Stomach (tissue), 9 donors: ENCODE results near the gene ZNF595. TPM values are rescaled to one million over a fixed set of nuclear protein-coding genes. Genes with fewer than 3 reads are reported as not detected.
"Not testable (repeated sequence)": the region's sequence is repeated elsewhere in the genome, so short reads cannot be mapped to it uniquely, and the experiment has no call there.

Experiments used
- DNase-seq, 2 donors: peaks; one replicate each; pipeline versions ENCODE4 v3.0.0 to v3.0.0-alpha.2; 2013 to 2019
- H3K27ac ChIP-seq, 5 donors: fragments of 200-600 bp in 4 of 5; sonication (generic) in 4 of 5; one replicate each; pipeline ENCODE4 v1.5.1; 2013 to 2019; ENCODE audit warnings: mild to moderate bottlenecking in 1 of 5, moderate library complexity in 1 of 5
- H3K27me3 ChIP-seq, 3 donors: fragments of 200-600 bp; sonication (generic); one replicate each; pipeline ENCODE4 v1.5.1; 2017 to 2019; ENCODE audit warnings: mixed run types in 1 of 3
- H3K36me3 ChIP-seq, 4 donors: fragments of 200-600 bp; sonication (generic); 1 replicate in 3 of 4; 2 replicates in 1 of 4; pipeline ENCODE4 v1.5.1; 2016 to 2019
- H3K4me1 ChIP-seq, 4 donors: fragments of 200-600 bp; sonication (generic); one replicate each; pipeline ENCODE4 v1.5.1; 2016 to 2019
- H3K4me3 ChIP-seq, 4 donors: fragments of 200-600 bp; sonication (generic) in 3 of 4; one replicate each; pipeline ENCODE4 v1.5.1; 2016 to 2019; ENCODE audit warnings: mild to moderate bottlenecking in 1 of 4
- H3K9me3 ChIP-seq, 4 donors: fragments of 200-600 bp; sonication (generic); one replicate each; pipeline ENCODE4 v1.5.1; 2016 to 2019
- EP300 ChIP-seq: sonication (generic); formaldehyde crosslinking; IDR thresholded peaks from one replicate; pipeline ENCODE4 v1.6.1; 2017; ENCODE audit warnings: antibody characterized with exemption
- POLR2A ChIP-seq, 4 donors: fragments of 450-650 bp; IDR thresholded peaks; one replicate each; pipeline ENCODE4 v1.6.1; 2016; ENCODE audit warnings: antibody characterized with exemption in 4 of 4, control low read depth in 2 of 4, mild to moderate bottlenecking in 1 of 4, moderate library complexity in 1 of 4
- POLR2AphosphoS5 ChIP-seq, 3 donors: sonication (generic); formaldehyde crosslinking; IDR thresholded peaks; one replicate each; pipeline ENCODE4 v1.6.1; 2016; ENCODE audit warnings: antibody characterized with exemption in 3 of 3
- WGBS, 5 donors: extraction: QIAGEN DNeasy Blood & Tissue Kit in 3 of 5; methylation state at CpG; one replicate each; pipeline versions ENCODE4 v1.1.5 to v1.1.7; 2013 to 2018; 5-methylcytosine and 5-hydroxymethylcytosine counted together
- intact Hi-C: fragments of 100-400 bp; cut with DNase I; formaldehyde crosslinking; loops from one replicate; pipeline ENCODE4 v1.15.1; 2023; ENCODE audit warnings: low total_unique reads
- polyA plus RNA-seq, 3 donors: library from polyadenylated mRNA; stranded (reverse); fragments of 200-250 nt; gene quantifications; one replicate each; pipeline ENCODE4 v1.2.3, GENCODE V29; 2013
- total RNA-seq, 5 donors: library from RNA; depleted of rRNA; stranded (reverse); fragments of >200 nt; gene quantifications; one replicate each; pipeline versions ENCODE4 v1.1.0 to v1.2.3, GENCODE V29; 2014 to 2016
- TF ChIP-seq, protein P1 (sequence below), 7 experiments: fragments of 450-650 bp in 4 of 7; fragments of 200-600 bp in 3 of 7; sonication (generic) in 3 of 7; IDR thresholded peaks; one replicate each; pipeline ENCODE4 v1.5.1; 2016 to 2019; ENCODE audit warnings: antibody characterized with exemption in 7 of 7, control low read depth in 2 of 7, mild to moderate bottlenecking in 1 of 7
- donor health status: healthy with polysubstance abuse.
- donor health status: Bipolar disorder and iron deficiency.
- donor health status: healthy.

ZNF595 gene
- total and polyA plus RNA-seq, 8 donors = 4.5 to 58.3 (median 9.1) TPM

GRCh38 chr4:114149-114548, 61.0 kb downstream of the ZNF595 start:
- Histone ChIP-seq H3K27ac (no peak overlapping the region), H3K27me3 (peaks cover 0 to 19% (median 7%) of the 10 kb centered on the region in 3 donors), H3K36me3 (no peaks in the 10 kb centered on the region), H3K4me3 (no peak overlapping the region), H3K4me1 (no peaks in the 10 kb centered on the region), H3K9me3 (peaks cover 0 to 49% (median 37%) of the 10 kb centered on the region in 4 donors)
- intact Hi-C loops = no loop called here
- TF ChIP-seq POLR2A (IDR thresholded peaks at IDR 0.05) (no peak), POLR2AphosphoS5 (IDR thresholded peaks at IDR 0.05) (no peak), EP300 (no peak)
- TF ChIP-seq, protein P1, sequence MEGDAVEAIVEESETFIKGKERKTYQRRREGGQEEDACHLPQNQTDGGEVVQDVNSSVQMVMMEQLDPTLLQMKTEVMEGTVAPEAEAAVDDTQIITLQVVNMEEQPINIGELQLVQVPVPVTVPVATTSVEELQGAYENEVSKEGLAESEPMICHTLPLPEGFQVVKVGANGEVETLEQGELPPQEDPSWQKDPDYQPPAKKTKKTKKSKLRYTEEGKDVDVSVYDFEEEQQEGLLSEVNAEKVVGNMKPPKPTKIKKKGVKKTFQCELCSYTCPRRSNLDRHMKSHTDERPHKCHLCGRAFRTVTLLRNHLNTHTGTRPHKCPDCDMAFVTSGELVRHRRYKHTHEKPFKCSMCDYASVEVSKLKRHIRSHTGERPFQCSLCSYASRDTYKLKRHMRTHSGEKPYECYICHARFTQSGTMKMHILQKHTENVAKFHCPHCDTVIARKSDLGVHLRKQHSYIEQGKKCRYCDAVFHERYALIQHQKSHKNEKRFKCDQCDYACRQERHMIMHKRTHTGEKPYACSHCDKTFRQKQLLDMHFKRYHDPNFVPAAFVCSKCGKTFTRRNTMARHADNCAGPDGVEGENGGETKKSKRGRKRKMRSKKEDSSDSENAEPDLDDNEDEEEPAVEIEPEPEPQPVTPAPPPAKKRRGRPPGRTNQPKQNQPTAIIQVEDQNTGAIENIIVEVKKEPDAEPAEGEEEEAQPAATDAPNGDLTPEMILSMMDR (IDR thresholded peaks at IDR 0.05) = no peak
- no peak for DNase-seq

DNA sequence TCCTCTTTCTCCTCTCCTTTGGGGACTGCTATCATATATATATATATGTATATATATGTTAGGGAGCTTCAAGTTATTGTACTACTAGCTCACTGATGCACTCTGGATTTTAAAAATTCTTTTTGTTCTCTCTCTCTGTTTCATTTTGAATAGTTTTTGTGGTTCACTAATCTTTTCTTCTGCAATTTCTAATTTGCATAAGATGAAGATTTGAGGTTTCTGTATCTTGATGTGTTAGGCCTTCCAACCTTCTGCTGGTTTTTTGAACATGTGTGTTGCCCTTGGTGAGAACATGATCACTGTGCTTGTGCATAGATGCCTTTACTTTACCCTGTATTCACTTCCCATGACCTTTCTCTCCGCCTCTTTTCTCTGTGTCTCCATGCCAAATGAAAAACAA, 63.4 kb downstream of the ZNF595 start:
- no peak overlapping the region for H3K4me3 ChIP-seq
- no peak overlapping the region for H3K27ac ChIP-seq
- no peaks in the 10 kb centered on the region for H3K36me3 ChIP-seq
- TF ChIP-seq POLR2AphosphoS5 (IDR thresholded peaks at IDR 0.05) (no peak), POLR2A (IDR thresholded peaks at IDR 0.05) (no peak), EP300 (no peak)
- TF ChIP-seq, protein P1 (IDR thresholded peaks at IDR 0.05) = no peak
- H3K27me3 ChIP-seq = peaks cover 0 to 6% (median 0%) of the 10 kb centered on the region in 3 donors
- intact Hi-C loops = no loop called here
- no peak for DNase-seq
- no peaks in the 10 kb centered on the region for H3K4me1 ChIP-seq
- 86 to 96% (median 92%) methylated on average over 1 of the region's 1 CpG for WGBS, 5 donors
- H3K9me3 ChIP-seq = peaks cover 0 to 44% (median 27%) of the 10 kb centered on the region in 4 donors

GRCh38 chr4:120616-121015, 67.5 kb downstream of the ZNF595 start:
- H3K27me3 ChIP-seq = no peaks in the 10 kb centered on the region
- peaks cover 0 to 47% (median 17%) of the 10 kb centered on the region in 4 donors for H3K9me3 ChIP-seq
- TF ChIP-seq POLR2AphosphoS5 (IDR thresholded peaks at IDR 0.05) = no peak
- TF ChIP-seq POLR2A (IDR thresholded peaks at IDR 0.05) = no peak
- TF ChIP-seq EP300 = no peak
- TF ChIP-seq, protein P1 (IDR thresholded peaks at IDR 0.05) = no peak
- H3K36me3 ChIP-seq = no peaks in the 10 kb centered on the region
- no peak overlapping the region for H3K4me3 ChIP-seq
- H3K27ac ChIP-seq = no peak overlapping the region
- peaks cover 1 to 9% (median 5%) of the 10 kb centered on the region in 4 donors for H3K4me1 ChIP-seq
- intact Hi-C loops = no loop called here
- DNase-seq = no peak
- whole genome bisulfite sequencing, 5 donors = 70 to 80% (median 75%) methylated on average over 5 of the region's 5 CpGs

DNA sequence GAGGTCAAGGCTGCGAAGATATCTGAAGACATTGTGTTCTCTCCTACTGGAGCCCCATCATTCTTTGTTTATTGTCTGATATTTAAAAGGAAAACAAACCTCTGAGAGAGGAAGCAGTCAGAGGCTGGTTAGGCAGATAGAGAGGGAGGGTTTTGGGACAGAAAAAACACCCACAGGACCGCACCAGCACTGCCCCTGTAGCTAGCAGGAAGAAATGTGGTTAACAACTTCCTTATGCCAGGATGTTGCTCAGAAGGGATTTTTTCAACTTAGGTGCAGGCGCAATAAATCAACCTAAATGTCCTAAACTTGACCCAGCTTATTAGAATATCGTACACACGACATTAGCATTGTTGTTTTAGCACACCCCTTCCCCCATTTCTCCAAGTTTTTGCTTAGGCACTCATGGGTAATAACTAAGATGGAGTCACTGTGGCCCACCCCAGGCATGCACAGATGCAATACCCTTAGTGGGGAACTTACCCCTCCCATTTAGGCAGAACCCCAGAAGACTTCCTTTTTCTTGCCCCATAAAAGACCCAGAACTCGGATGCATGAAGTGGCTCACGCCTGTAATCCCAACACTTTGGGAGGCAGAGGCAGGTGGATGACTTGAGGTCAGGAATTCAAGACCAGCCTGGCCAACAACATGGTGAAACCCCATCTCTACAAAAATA, 68.4 kb downstream of the ZNF595 start:
- Histone ChIP-seq H3K9me3 (peaks cover 0 to 45% (median 18%) of the 10 kb centered on the region in 4 donors), H3K36me3 (peaks cover 0 to 3% (median 1%) of the 10 kb centered on the region in 4 donors), H3K4me3 (no peak overlapping the region), H3K27me3 (no peaks in the 10 kb centered on the region), H3K4me1 (peaks cover 6 to 18% (median 14%) of the 10 kb centered on the region in 4 donors), H3K27ac (no peak overlapping the region)
- TF ChIP-seq EP300 = no peak
- no peak for TF ChIP-seq POLR2AphosphoS5 (IDR thresholded peaks at IDR 0.05)
- TF ChIP-seq POLR2A (IDR thresholded peaks at IDR 0.05) = no peak
- TF ChIP-seq, protein P1 (IDR thresholded peaks at IDR 0.05) = no peak
- 67 to 78% (median 73%) methylated on average over 7 of the region's 7 CpGs for WGBS, 5 donors
- intact Hi-C loops = no loop called here
- DNase-seq = peak in 1 of 2 donors; percentile 30

DNA sequence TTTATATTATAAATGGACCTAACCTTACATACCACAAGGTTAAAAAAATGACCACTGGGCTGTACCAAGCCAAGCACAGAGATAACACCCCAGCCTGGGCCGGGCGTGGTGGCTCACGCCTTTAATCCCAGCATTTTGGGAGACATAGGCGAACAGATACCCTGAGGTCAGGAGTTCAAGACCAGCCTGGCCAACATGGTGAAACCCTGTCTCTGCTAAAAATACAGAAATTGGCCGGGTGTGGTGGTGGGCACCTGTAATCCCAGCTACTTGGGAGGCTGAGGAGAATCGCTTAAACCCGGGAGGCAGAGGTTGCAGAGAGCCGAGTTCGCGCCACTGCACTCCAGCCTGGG, 70.8 kb downstream of the ZNF595 start:
- intact Hi-C loops, DNase-seq, H3K27me3 ChIP-seq: not testable (repeated sequence)
- Histone ChIP-seq H3K36me3 (peaks cover 4 to 24% (median 22%) of the 10 kb centered on the region in 4 donors), H3K27ac (peak overlapping the region; percentile 84 to 96 (median 93)), H3K9me3 (peaks cover 0 to 55% (median 22%) of the 10 kb centered on the region in 4 donors), H3K4me1 (peaks cover 6 to 19% (median 16%) of the 10 kb centered on the region in 4 donors), H3K4me3 (peak overlapping the region; percentile 67 to 88 (median 84))
- WGBS, 5 donors = 40 to 52% (median 41%) methylated on average over 10 of the region's 10 CpGs
